GM23248 (cell line): ENCODE results near the gene KRTAP5-5.

Experiments
- EZH2 ChIP-seq: fragments of 200-600 bp; sonication (generic); IDR thresholded peaks from 2 replicates; pipeline ENCODE4 v1.6.1; 2018; ENCODE audit warnings: antibody characterized with exemption, mild to moderate bottlenecking; ENCODE audit not compliant: insufficient read depth, poor library complexity, severe bottlenecking
- EZH2phosphoT487 ChIP-seq: fragments of 200-600 bp; sonication (generic); IDR thresholded peaks from 2 replicates; pipeline ENCODE4 v1.6.1; 2018; ENCODE audit warnings: antibody characterized with exemption, moderate library complexity, mild to moderate bottlenecking, low read depth; ENCODE audit not compliant: insufficient read depth

DNA sequence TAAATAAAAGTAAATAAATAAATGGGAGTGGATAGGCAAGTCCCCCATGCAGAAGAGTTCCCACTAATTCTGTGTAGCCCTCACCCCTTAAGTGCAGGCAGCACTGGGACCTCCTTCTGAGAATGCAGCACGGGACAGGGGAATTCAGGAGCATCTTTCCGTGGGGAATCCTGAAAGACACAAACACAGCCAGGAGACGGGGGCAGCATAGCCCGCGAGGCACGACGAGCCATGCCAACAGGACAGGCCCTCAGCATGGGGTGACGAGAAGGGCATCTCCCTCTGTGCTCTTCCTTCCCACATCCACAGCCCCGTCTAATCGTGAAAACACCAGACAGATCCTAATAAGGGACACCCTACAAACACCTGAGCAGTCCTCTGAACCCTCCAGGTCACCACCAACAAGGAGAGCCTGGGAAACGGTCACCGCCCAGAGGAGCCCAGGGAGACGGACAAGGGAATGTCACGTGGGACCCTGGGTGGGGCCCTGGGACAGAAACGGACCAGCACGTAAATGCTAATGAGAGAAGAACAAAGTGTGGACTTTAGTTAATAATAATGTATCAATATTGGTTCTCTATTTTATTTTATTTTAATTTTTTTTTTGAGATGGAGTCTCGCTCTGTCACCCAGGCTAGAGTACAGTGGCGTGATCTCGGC lies 6.8 kb downstream of the KRTAP5-5 start:
- TF ChIP-seq EZH2 (no peak), EZH2phosphoT487 (no peak)
